ENCODE data around the gene TDG.

The TDG gene

DNA sequence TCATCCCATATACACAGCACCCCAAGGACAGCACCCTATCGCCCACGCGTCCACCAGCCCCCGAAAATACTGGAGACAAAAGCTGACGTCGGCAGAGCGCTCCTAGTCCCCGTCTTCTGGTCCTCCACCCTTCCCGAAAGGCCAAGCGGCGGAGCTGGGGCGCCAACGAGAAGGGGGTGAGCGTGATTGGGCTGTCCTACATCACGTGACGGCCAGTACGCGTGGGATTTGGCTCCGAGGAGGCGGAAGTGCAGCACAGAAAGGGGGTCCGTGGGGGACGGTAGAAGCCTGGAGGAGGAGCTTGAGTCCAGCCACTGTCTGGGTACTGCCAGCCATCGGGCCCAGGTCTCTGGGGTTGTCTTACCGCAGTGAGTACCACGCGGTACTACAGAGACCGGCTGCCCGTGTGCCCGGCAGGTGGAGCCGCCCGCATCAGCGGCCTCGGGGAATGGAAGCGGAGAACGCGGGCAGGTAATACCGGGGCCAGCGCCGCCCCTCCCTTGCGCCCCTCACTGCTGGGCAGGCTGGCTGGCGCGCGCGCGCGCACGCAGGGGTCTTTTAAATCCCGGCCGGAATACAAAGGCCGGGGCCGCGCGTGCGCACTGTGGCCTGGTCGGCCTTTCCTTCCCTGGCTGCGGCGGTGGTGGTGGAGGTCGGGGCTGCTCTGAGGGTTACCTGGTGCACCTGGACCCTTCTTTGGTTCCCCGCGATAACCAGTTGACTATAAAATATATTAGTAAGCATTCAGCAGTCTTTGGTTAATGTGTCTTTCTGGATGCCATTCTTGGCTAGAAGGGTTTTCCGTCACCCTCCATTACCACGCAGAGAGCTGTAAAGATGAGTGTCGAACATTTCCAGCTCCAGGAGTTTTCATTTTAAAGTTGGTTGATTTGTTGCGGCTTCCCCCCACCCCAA is at the start of gene TDG:
Gene TDG (plus strand): TSS at position 283 of the 915 bp plus-strand sequence. CDS start 166 bp downstream, at position 449.
- peak; percentile 99 for DNase-seq (ENCODE audit: low spot score)

DNA sequence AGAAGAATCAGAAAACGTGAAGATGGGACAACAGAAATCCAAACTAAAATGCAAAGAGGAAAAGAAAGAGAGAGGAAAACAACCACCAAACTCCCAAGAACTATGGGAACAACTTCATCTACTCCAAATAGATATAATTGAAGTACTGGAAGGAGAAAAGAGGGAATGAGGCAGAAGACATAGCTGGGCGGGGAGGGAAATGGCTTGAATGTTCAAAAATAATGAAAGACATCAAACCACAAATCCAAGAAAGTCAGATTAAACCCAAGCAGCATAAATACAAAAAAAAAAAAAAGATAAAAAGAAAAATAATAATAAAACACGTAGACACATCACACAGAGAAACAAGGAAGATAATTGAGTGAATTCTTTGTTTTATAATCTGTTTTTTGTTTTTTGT is 47.8 kb upstream of the TDG start:
- DNase-seq (ENCODE audit: low spot score): no peak

DNA sequence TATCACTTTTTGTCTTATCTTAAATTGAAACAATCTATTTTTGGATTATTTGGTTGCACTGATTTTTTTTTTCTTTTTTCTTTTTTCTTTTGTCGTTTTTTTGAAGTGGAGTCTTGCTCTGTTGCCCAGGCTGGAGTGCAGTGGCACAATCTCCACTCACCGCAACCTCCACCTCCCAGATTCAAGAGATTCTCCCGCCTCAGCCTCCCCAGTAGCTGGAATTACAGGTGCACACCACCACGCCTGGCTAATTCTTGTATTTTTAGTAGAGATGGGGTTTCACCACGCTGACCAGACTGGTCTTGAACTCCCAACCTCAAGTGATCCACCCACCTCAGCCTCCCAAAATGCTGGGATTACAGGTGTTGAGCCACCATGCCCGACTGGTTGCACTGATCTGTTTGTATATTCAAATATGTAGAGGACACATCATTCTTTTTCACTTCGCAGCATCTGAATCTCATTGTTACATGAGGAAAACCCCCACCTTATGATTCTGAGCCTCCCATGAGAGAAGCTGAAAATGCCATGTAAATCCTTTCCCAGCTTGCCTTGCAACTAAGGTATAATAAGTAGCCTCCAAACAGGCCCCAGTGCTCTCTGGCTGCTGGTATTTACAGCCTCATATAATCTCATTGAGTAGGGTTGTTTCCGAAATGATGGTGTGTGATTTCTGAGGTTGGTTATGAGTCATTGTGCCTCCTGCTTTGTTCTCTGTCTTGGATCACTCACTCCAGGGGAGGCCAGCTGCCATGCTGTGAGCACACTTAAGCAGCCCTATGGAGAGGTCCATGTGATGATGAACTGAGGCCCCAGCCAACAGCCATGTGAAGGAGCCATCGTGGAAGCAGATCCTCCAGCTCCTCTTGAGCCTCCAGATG is 40.7 kb upstream of the TDG start:
- no peak for DNase-seq (ENCODE audit: low spot score)

DNA sequence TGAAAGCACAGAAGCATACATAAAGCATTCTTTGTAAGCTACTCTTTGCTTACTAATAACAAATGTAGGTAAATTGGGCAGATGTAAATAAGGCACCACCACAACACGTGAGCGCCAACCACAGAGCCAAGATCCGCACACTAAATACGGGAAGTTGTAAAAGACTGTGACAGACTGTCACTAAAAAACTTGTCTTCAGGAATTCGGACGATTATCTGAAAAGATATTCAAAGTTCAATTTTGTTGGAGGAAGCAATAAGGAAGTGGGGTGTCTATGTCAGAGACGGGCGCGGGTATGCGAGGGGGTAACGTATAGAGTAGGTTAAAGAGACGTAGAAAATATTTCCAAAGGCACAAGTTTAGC is 37.0 kb upstream of the TDG start:
- DNase-seq (ENCODE audit: low spot score): no peak

DNA sequence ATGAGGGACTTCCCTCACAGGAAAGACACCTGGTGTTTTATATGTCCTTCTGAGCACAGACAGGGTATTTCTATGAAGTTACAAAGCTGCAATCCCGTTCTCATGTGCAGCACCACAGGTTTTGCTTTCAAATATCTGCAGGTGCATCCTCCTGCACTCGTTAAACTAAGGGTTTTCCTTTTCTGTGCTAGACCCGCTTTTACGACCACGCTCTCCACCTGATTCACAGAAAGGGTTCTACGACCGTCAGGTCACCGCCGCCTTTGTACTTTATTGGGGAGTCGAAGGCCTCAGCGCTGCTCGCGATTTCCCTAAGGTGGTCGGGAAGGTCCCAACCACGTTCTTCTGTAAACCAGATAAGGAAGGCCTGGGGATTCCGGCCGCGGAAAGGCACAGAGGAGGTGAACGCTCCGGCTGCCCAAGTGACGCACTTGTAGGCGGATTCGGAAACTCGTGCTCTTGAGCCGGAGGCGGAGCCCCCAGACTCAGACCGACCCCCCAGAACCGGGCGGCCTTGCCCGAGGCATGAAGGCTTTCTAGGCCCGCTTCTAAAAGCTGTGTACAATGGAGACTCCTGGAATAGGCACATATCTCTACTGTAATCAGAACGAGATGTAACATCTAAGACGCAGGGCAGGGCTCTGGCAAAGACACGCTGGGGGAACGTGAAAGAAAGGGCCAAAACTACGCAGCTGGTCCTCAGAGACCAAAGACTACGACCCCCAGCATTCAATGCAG is 36.5 kb upstream of the TDG start:
- peak; percentile 90 for DNase-seq (ENCODE audit: low spot score)

DNA sequence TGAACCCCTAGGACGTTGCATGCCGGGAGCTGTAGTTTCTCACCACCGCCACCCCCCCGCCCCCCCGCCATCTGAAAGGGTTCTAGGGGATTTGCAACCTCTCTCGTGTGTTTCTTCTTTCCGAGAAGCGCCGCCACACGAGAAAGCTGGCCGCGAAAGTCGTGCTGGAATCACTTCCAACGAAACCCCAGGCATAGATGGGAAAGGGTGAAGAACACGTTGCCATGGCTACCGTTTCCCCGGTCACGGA is 36.0 kb upstream of the TDG start:
- DNase-seq (ENCODE audit: low spot score): no peak

DNA sequence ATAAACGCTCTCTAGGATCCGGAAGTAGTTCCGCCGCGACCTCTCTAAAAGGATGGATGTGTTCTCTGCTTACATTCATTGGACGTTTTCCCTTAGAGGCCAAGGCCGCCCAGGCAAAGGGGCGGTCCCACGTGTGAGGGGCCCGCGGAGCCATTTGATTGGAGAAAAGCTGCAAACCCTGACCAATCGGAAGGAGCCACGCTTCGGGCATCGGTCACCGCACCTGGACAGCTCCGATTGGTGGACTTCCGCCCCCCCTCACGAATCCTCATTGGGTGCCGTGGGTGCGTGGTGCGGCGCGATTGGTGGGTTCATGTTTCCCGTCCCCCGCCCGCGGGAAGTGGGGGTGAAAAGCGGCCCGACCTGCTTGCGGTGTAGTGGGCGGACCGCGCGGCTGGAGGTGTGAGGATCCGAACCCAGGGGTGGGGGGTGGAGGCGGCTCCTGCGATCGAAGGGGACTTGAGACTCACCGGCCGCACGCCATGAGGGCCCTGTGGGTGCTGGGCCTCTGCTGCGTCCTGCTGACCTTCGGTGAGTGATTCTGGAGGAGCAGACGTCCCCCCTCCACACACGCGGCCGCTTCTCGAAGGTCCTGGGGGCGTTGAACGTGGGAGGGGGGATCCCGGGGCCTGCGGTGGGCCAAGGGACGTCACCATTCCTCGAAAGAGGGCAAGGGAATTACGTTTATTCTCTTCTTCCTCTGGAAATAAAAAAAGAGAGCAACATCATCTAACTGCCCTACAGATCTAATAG is 35.5 kb upstream of the TDG start, which contains the start of gene HSP90B1:
Gene HSP90B1 (plus strand): TSS at position 377 of the 753 bp plus-strand sequence. CDS start 106 bp downstream, at position 483.
- DNase-seq (ENCODE audit: low spot score): peak; percentile 100

DNA sequence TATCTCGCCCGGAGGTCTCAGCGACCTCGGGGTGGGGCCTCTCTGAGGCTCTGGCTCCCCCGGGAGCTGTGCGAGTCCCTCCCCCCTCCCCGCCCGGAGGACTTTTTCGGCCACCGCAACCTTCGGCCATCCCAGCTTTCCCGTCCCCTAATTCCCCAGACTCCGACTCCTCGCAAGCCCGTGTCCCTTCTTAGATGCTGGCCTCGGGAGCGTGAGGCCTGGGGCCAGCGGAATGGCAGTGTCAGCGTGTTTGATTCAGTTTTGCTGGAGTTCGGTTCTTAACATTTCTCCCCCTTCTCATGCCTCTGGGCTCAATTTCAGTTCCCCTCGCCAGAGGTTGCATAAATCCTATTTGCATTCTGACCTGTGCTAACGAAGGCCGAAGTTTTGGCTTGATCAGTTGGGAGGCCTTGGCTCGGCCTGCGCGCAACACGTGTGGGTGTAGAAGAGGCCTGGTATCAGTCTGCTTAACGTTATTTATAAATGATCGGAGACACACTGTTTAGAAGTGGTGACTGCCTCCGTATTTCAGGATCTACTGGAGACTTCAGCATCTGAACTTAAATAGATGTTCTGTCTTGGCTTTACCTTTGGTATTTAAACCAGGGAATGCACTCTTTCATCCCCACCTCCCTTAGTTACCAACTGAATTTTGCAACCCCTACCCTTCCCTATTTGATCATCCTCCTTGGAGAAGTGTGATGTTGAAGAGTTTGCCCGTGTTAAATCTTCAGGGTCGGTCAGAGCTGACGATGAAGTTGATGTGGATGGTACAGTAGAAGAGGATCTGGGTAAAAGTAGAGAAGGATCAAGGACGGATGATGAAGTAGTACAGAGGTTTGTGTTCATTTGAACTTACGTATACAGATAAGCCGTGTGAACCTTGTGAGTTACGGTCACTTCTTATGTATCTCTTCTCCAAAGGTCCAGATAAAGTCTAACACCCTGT is 34.6 kb upstream of the TDG start:
- peak; percentile 72 for DNase-seq (ENCODE audit: low spot score)

DNA sequence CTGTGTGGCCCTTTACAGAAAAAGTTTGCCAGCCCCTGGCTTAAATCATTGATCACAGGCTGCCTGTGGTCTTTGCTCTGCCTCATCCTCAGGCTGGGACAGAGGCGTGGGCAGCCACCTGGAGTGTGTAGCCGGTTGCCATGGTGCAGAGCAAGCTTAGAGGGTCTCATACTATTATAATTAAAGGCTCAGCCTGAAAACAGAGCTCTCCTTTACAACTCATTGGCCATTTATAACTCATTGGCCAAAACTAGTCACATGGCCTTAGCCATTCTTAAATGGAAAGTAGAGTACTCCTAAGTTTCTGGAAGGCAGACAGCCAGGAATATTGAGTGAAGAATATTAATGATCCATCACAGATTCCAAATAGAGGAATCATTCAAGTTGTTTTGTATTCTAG is 32.4 kb upstream of the TDG start:
- DNase-seq (ENCODE audit: low spot score): no peak

DNA sequence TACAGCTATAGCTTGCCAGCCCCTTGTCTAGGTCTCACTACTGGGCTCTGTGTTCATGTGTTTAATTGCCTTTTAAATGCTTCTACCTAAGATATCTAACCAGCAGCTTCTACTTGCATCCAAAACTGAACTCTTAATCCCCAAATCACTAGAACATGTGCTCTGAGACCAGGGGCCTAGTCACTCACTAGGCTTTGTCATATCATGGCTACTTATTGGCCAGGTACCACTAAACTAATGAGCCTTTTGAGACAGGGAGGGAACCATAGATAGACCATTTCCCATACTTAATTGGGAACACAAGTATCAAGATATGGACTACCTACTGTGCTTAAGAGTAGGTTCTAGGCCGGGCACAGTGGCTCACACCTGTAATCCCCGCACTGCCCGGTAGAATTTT is 29.0 kb upstream of the TDG start:
- DNase-seq (ENCODE audit: low spot score): no peak

DNA sequence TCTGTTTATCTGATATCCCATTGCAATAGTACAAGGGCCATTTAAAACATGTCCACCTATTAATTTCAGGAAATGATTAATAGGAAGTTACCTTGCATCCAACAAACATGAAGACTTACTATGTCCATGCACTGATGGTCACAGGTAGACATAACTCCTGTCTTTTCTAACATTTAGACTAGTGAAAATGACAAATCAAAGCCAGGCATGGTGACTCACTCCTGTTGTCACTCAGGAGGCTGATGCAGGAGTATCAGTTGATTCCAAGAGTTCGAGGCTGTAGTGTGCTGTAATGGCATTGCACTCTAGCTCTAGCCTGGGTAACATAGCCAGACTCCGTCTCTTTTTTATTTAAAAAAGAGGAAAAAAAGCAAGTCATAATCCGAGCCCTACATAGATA is 20.7 kb upstream of the TDG start:
- no peak for DNase-seq (ENCODE audit: low spot score)

DNA sequence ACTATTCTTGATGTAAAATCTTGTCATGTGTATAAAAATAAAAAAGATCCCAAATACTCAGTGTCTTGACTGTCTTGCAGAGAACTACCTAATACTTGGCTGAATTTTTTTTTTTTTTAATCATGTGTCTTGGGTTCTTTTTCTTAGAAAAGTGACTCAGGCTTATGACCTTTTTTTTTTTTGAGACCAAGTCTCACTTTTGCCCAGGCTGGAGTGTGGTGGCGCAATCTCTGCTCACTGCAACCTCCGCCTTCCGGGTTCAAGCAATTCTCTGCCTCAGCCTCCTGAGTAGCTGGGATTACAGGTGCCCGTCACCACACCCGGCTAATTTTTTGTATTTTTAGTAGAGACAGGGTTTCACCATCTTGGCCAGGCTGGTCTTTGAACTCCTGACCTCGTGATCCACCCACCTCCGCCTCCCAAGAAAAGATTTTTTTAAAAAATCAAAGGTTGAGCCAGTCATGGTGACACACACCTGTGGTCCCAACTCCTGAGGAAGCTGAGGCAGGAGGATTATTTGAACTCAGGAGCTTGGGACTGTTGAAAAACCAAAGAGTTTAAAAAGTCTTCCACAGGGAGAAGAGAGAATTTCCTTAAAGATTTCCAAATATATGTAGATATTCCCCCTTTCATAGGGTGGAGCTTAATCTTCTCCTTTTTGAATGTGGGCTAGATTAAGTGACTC is 17.7 kb upstream of the TDG start:
- no peak for DNase-seq (ENCODE audit: low spot score)

DNA sequence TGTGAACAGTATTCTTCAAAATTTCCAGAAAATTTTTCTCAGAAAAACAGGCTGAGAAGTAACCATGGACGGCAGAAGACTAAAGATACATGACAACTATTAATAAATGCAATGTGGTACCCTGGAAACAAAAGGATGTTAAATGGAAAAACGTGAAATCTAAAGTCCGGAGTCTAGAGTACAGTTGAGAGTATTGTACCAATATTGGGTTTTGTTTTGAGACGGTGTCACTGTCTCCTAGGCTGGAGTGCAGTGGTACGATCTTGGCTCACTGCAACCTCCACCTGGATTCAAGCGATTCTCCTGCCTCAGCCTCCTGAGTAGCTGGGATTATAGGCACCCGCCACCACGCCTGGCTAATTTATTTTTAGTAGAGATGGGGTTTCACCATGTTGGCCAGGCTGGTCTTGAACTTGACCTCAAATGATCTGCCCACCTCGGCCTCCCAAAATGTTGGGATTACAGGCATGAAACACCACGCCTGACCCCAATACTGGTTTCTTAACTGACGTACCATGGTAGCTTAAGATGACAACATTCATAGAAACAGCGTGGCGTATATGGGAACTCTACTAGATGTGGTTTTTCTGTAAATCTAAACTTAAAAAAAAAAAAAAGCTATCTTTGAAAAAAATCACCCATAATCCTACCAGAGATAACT is 16.8 kb upstream of the TDG start:
- no peak for DNase-seq (ENCODE audit: low spot score)

DNA sequence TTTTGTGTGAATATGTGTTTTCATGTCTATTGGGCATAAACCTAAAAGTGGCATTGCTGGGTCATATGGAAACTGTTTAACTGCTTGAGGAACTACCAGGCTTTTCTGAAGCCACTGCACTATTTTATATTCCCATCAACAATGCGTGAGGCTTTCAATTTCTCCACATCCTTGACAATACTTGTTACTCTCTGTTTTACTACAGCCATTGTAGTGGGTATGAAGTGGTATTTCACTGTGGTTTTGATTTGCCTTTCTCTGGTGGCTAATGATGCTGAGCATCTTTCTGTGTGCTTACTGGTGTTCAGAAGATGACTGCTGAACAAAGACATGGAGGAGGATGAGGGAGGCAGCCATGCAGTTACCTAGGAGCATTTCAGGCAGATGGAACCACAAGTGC is 13.2 kb upstream of the TDG start:
- DNase-seq (ENCODE audit: low spot score): no peak

DNA sequence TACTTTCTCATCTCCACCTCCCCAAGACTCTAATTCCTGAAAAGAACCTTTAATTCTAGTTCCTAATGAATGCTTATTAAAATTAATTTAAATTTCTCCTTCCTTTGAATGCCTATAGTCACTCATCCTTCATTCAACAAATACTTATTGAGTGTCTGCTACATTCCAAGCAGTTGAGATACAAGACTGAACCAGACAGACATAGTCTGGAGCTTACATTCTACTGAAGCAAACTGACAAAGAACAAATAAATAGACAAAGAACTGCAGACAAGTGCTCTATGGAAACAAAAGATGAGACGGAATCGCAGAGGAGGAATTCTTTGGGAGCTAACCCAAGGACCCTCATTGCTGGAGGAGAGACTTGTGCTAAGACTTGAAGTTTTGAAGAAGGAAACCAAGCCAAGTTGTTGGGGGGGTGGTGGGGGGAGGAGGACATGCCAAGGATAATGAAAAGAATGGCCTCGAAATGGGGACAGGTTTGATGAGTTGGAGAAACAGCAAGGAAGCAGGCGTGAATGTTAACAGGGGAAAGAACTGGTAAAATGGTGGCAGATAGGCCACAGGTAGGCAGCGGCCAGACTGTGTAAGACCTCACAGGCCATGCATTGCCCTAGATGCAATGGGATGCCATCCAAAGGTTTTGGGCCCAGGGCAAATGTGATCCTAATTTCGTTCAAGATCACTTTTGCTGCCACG is 9.7 kb upstream of the TDG start:
- no peak for DNase-seq (ENCODE audit: low spot score)

DNA sequence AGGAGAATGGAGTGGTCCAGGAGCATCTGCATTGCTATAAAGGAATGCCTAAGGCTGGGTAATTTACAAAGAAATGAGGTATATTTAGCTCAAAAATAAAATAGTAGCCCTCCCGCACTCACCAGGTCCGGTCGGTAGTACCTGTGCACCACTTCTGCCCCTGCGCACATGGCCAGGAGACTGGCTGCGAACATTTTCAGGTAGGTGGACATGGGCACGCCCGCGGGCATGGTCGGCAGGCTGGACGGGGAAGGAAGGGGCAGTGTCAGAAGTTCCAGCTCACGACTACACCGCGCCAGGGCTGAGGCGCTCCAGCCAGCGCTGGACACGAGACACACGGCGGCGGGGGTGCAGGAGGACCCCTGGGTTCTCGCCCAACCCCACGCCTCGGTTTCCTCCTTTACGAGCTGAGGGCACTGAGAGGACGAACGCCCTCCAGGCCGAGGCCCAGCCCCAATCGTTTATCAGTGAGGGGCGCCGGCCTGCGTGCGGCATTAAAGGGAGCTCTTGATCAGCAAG is 9.1 kb upstream of the TDG start:
- DNase-seq (ENCODE audit: low spot score): no peak

DNA sequence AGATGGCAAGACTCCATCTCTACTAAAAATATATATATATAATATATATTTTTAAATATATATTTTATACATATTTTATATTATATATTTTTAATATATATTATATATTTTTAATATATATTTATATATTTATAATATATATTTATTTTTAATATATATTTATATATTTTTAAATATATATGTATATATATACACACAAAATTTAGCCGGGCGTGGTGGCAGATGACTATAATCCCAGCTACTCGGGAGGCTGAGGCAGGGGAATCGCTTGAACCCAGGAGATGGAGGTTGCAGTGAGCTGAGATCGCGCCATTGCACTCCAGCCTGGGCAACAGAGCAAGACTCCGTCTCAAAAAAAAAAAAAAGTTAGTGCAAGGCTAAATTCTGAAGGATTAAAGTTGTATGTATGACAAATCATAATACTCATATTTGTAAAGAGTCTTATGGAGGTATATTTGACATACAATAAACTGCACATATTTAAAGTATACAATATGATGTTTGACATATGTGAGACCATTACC is 7.7 kb upstream of the TDG start:
- no peak for DNase-seq (ENCODE audit: low spot score)

DNA sequence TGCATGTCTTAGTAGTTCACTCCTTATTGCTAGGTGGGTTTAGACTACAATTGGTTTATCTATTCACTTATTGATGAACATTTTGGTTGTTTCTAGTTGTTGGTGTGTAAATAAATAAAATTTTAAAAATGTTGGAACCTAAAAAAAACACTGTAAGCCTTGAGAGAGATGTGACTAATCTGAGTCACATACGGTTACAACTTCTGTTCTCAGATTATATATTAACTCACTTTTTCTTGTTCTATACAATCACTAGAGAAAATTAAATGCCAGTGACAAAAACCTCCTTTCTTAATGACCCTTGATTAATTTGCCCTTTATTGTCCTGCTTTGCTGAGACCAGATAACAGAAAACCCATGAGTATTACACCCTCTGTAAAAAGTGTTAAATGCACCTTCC is 7.1 kb upstream of the TDG start:
- no peak for DNase-seq (ENCODE audit: low spot score)
